Common myeloid progenitor, CD34-positive (primary cell): ENCODE data around the gene TARP.

ENCODE experiments used
- CTCF ChIA-PET: fragments of 350-600 bp; sonication (Branson Sonifier 250); formaldehyde crosslinking; loops from one replicate; lab custom pipeline; 2021; ENCODE audit warnings: antibody characterized with exemption; lab: Charles Lee
- POLR2A ChIA-PET: fragments of 350-600 bp; sonication (Branson Sonifier 250); formaldehyde crosslinking; loops from one replicate; lab custom pipeline; 2021; ENCODE audit warnings: antibody characterized with exemption; lab: Charles Lee
- DNase-seq, 3 donors: peaks; one replicate each; pipeline versions ENCODE4 v3.0.0 to v3.0.0-alpha.2; 2013
- H3K27ac ChIP-seq, 2 experiments: 1 replicate in 1 of 2; 2 replicates in 1 of 2; pipeline ENCODE4 v1.7.0; 2013; ENCODE audit warnings: inconsistent platforms in 2 of 2, low read length in 2 of 2, mild to moderate bottlenecking in 2 of 2, low read depth in 1 of 2, moderate library complexity in 1 of 2; ENCODE audit not compliant: severe bottlenecking in 2 of 2, insufficient read depth in 1 of 2, poor library complexity in 1 of 2
- H3K27me3 ChIP-seq, 5 experiments: replicated peaks in 2 of 5; 1 replicate in 3 of 5; 2 replicates in 2 of 5; pipeline versions ENCODE4 v1.6.1 to v1.7.0; 2013; ENCODE audit warnings: low read length in 4 of 5, mild to moderate bottlenecking in 2 of 5, moderate library complexity in 2 of 5, inconsistent platforms in 1 of 5; ENCODE audit not compliant: insufficient read depth in 5 of 5, control insufficient read depth in 4 of 5
- H3K36me3 ChIP-seq, 4 experiments: 1 replicate in 2 of 4; 2 replicates in 2 of 4; pipeline versions ENCODE4 v1.6.1 to v1.7.0; 2013; ENCODE audit warnings: low read length in 3 of 4, control low read depth in 1 of 4, mild to moderate bottlenecking in 1 of 4; ENCODE audit not compliant: control insufficient read depth in 4 of 4, insufficient read depth in 4 of 4
- H3K4me1 ChIP-seq, 4 experiments: 1 replicate in 3 of 4; 2 replicates in 1 of 4; pipeline versions ENCODE4 v1.6.1 to v1.7.1; 2013; ENCODE audit warnings: low read length in 3 of 4, mild to moderate bottlenecking in 3 of 4, control low read depth in 1 of 4, inconsistent platforms in 1 of 4, moderate library complexity in 1 of 4; ENCODE audit not compliant: control insufficient read depth in 4 of 4, insufficient read depth in 4 of 4; ENCODE audit errors: control extremely low read depth in 1 of 4
- H3K4me3 ChIP-seq, 7 experiments: 1 replicate in 4 of 7; 2 replicates in 3 of 7; pipeline versions ENCODE4 v1.5.1 to v1.7.0; 2013; ENCODE audit warnings: mild to moderate bottlenecking in 7 of 7, low read length in 6 of 7, moderate library complexity in 6 of 7, inconsistent platforms in 2 of 7, low read depth in 2 of 7, control low read depth in 1 of 7; ENCODE audit not compliant: insufficient read depth in 4 of 7, control insufficient read depth in 1 of 7; ENCODE audit errors: extremely low read depth in 1 of 7
- H3K9me3 ChIP-seq, 5 experiments: 1 replicate in 4 of 5; 2 replicates in 1 of 5; pipeline versions ENCODE4 v1.6.1 to v1.7.1; 2013; ENCODE audit warnings: low read length in 4 of 5, mild to moderate bottlenecking in 2 of 5, inconsistent platforms in 1 of 5, low read depth in 1 of 5, moderate library complexity in 1 of 5; ENCODE audit not compliant: control insufficient read depth in 4 of 5, insufficient read depth in 2 of 5; ENCODE audit errors: control extremely low read depth in 1 of 5
- WGBS: methylation state at CpG from one replicate; pipeline ENCODE4 v1.1.5; 2013; ENCODE audit not compliant: insufficient coverage; 5-methylcytosine and 5-hydroxymethylcytosine counted together

The TARP gene

GRCh38 chr7:38273286-38273995 lies at the start of gene TARP:
TSS of gene TARP (minus strand) at chr7:38273636.
- no peak for DNase-seq
- H3K9me3 ChIP-seq = no peaks in the 10 kb centered on the region
- no peaks in the 10 kb centered on the region for H3K36me3 ChIP-seq
- whole genome bisulfite sequencing = 93% methylated on average over 2 of the region's 2 CpGs
- H3K27ac ChIP-seq = no peak within 1 kb of the TSS
- no peaks in the 10 kb centered on the region for H3K27me3 ChIP-seq
- CTCF ChIA-PET = interaction anchor here (0.9 to 1.1 kb wide), 2 partner anchors 12 to 19 kb away, joined by 3 read pairs; no protein-coding TSS in a partner anchor
- peaks cover 5 to 16% (median 14%) of the 10 kb centered on the region in 4 experiments for H3K4me1 ChIP-seq
- POLR2A ChIA-PET = no interaction called here
- H3K4me3 ChIP-seq = peak within 1 kb of the TSS in 2 of 7 experiments; percentile 8 to 67

- H3K4me1 ChIP-seq = peaks cover 8 to 34% (median 24%) of the 10 kb centered on the region in 4 experiments
- H3K4me3 ChIP-seq = no peak overlapping the region
- POLR2A ChIA-PET = interaction anchor here (0.7 kb wide), 1 partner anchor 137 kb away, joined by 6 read pairs; no protein-coding TSS in a partner anchor
- H3K27ac ChIP-seq = no peak overlapping the region
- 100% methylated on average over 3 of the region's 3 CpGs for WGBS
- CTCF ChIA-PET = interaction anchor here (1.0 to 8.1 kb wide), 8 partner anchors 8 to 108 kb away, joined by 3 to 90 read pairs (median 4); no protein-coding TSS in a partner anchor
- no peaks in the 10 kb centered on the region for H3K27me3 ChIP-seq
- DNase-seq = no peak
- H3K9me3 ChIP-seq = peaks cover 0 to 6% (median 0%) of the 10 kb centered on the region in 5 experiments
- no peaks in the 10 kb centered on the region for H3K36me3 ChIP-seq
Observed at GRCh38 chr7:38323156-38323555, 49.7 kb upstream of the TARP start.

- Histone ChIP-seq H3K9me3 (peaks cover 0 to 6% (median 0%) of the 10 kb centered on the region in 5 experiments), H3K27me3 (no peaks in the 10 kb centered on the region), H3K27ac (no peak overlapping the region), H3K4me1 (peaks cover 7 to 34% (median 23%) of the 10 kb centered on the region in 4 experiments), H3K36me3 (no peaks in the 10 kb centered on the region), H3K4me3 (no peak overlapping the region)
- 95% methylated on average over 5 of the region's 5 CpGs for WGBS
- DNase-seq = no peak
- ChIA-PET POLR2A (interaction anchor here (0.7 kb wide), 2 partner anchors 50 to 136 kb away, joined by 3 to 6 read pairs; no protein-coding TSS in a partner anchor), CTCF (interaction anchor here (0.7 to 8.1 kb wide), 10 partner anchors 7 to 406 kb away, joined by 3 to 90 read pairs (median 5); partner anchors contain the start of gene SFRP4)
Observed at GRCh38 chr7:38322461-38322860, 49.0 kb upstream of the TARP start.

GRCh38 chr7:38321967-38322366 lies 48.5 kb upstream of the TARP start:
- H3K9me3 ChIP-seq = peaks cover 0 to 6% (median 0%) of the 10 kb centered on the region in 5 experiments
- WGBS = 100% methylated on average over 2 of the region's 2 CpGs
- POLR2A ChIA-PET = interaction anchor here (0.6 to 0.7 kb wide), 2 partner anchors 50 to 654 kb away, joined by 3 read pairs; no protein-coding TSS in a partner anchor
- no peak for DNase-seq
- peaks cover 7 to 34% (median 21%) of the 10 kb centered on the region in 4 experiments for H3K4me1 ChIP-seq
- no peak overlapping the region for H3K4me3 ChIP-seq
- CTCF ChIA-PET = interaction anchor here (0.7 to 8.1 kb wide), 12 partner anchors 7 to 405 kb away, joined by 3 to 90 read pairs (median 5); partner anchors contain the start of gene SFRP4
- H3K27me3 ChIP-seq = no peaks in the 10 kb centered on the region
- H3K27ac ChIP-seq = no peak overlapping the region
- H3K36me3 ChIP-seq = no peaks in the 10 kb centered on the region

- H3K27me3 ChIP-seq = no peaks in the 10 kb centered on the region
- CTCF ChIA-PET = interaction anchor here (1.0 to 8.1 kb wide), 9 partner anchors 8 to 405 kb away, joined by 3 to 90 read pairs (median 5); partner anchors contain the start of gene SFRP4
- no peak overlapping the region for H3K27ac ChIP-seq
- H3K36me3 ChIP-seq = no peaks in the 10 kb centered on the region
- POLR2A ChIA-PET = interaction anchor here (0.6 to 0.7 kb wide), 2 partner anchors 49 to 654 kb away, joined by 3 read pairs; no protein-coding TSS in a partner anchor
- no peak overlapping the region for H3K4me3 ChIP-seq
- WGBS = 71% methylated on average over 2 of the region's 3 CpGs
- H3K9me3 ChIP-seq = peaks cover 0 to 6% (median 0%) of the 10 kb centered on the region in 5 experiments
- DNase-seq = no peak
- H3K4me1 ChIP-seq = peaks cover 7 to 34% (median 20%) of the 10 kb centered on the region in 4 experiments
Observed at GRCh38 chr7:38321515-38321944, 48.1 kb upstream of the TARP start.

- Histone ChIP-seq H3K4me3 (no peak overlapping the region), H3K27ac (no peak overlapping the region), H3K36me3 (no peaks in the 10 kb centered on the region), H3K4me1 (peaks cover 7 to 36% (median 23%) of the 10 kb centered on the region in 4 experiments), H3K27me3 (no peaks in the 10 kb centered on the region), H3K9me3 (peaks cover 0 to 6% (median 0%) of the 10 kb centered on the region in 5 experiments)
- ChIA-PET CTCF (interaction anchor here (1.0 to 8.1 kb wide), 9 partner anchors 8 to 106 kb away, joined by 3 to 90 read pairs (median 5); no protein-coding TSS in a partner anchor), POLR2A (no interaction called here)
- DNase-seq = no peak
Observed at GRCh38 chr7:38321050-38321449, 47.6 kb upstream of the TARP start.
